HG02884 (cell line): ENCODE data around the gene TPRN.

ENCODE experiments used
- ATAC-seq: cut with Tn5 transposase; IDR thresholded peaks from one replicate; pipeline ENCODE4 v1.9.1; 2021; ENCODE audit warnings: mild to moderate bottlenecking, moderate library complexity; ENCODE audit not compliant: unreplicated experiment

Gene TPRN

GRCh38 chr9:137191245-137191644 lies 9.3 kb downstream of the TPRN start:
- no peak for ATAC-seq

GRCh38 chr9:137190315-137190856 lies 10.2 kb downstream of the TPRN start:
- ATAC-seq, result no peak

- no peak for ATAC-seq
These were observed 10.9 kb downstream of the TPRN start for GRCh38 chr9:137189297-137190295.

GRCh38 chr9:137188490-137189296 lies 11.8 kb downstream of the TPRN start, which contains the start of the genes ANAPC2 and SSNA1:
TSS of gene ANAPC2 (minus strand) at chr9:137188560. CDS start at chr9:137188532, 28 bp downstream.
TSS of gene SSNA1 (plus strand) at chr9:137188676. CDS start at chr9:137188727, 51 bp downstream.
- ATAC-seq, result peak; percentile 74

- no peak for ATAC-seq
These were observed 12.5 kb downstream of the TPRN start for GRCh38 chr9:137188086-137188489.

- ATAC-seq, result no peak
These were observed 13.2 kb downstream of the TPRN start for GRCh38 chr9:137187386-137187785.

GRCh38 chr9:137186385-137186784 lies 14.2 kb downstream of the TPRN start:
- ATAC-seq, result no peak

- no peak for ATAC-seq
These were observed 14.6 kb downstream of the TPRN start for GRCh38 chr9:137185921-137186320.

GRCh38 chr9:137184881-137185660 lies 15.5 kb downstream of the TPRN start:
- no peak for ATAC-seq

- ATAC-seq, result no peak
These were observed 16.5 kb downstream of the TPRN start for GRCh38 chr9:137183980-137184595.

- no peak for ATAC-seq
These were observed 17.7 kb downstream of the TPRN start for GRCh38 chr9:137182836-137183235.

- ATAC-seq, result no peak
These were observed 18.9 kb downstream of the TPRN start for GRCh38 chr9:137181680-137182079.

- no peak for ATAC-seq
These were observed 20.1 kb downstream of the TPRN start for GRCh38 chr9:137180491-137180890.

GRCh38 chr9:137179761-137180160 lies 20.8 kb downstream of the TPRN start:
- no peak for ATAC-seq

GRCh38 chr9:137178939-137179630 lies 21.5 kb downstream of the TPRN start:
- no peak for ATAC-seq

- no peak for ATAC-seq
These were observed 22.2 kb downstream of the TPRN start for GRCh38 chr9:137178201-137178938.

GRCh38 chr9:137176302-137177182 lies 24.0 kb downstream of the TPRN start:
- no peak for ATAC-seq
